Gastroesophageal sphincter (tissue), 4 donors: ENCODE measurements around the gene CAPSL. TPM values are rescaled to one million over a fixed set of nuclear protein-coding genes. Genes with fewer than 3 reads are reported as not detected.
"Not testable (repeated sequence)": the region's sequence is repeated elsewhere in the genome, so short reads cannot be mapped to it uniquely, and the experiment has no call there.

Source experiments
- ATAC-seq: fragments of 150-250 bp; one replicate; pipeline ENCODE4 v1.9.1; 2016; ENCODE audit warnings: mild to moderate bottlenecking, moderate library complexity
- H3K27ac ChIP-seq, 4 donors: fragments of 200-600 bp; sonication (generic) in 3 of 4; 1 replicate in 3 of 4; 2 replicates in 1 of 4; pipeline ENCODE4 v1.5.1; 2016 to 2019
- H3K27me3 ChIP-seq: fragments of 200-600 bp; sonication (generic); one replicate; pipeline ENCODE4 v1.5.1; 2019
- H3K36me3 ChIP-seq, 2 donors: fragments of 200-600 bp; sonication (generic); one replicate each; pipeline ENCODE4 v1.5.1; 2019; ENCODE audit warnings: control low read depth in 1 of 2
- H3K4me1 ChIP-seq, 3 donors: fragments of 200-600 bp; sonication (generic); 1 replicate in 2 of 3; 2 replicates in 1 of 3; pipeline ENCODE4 v1.5.1; 2016 to 2019; ENCODE audit warnings: control low read depth in 2 of 3
- H3K4me3 ChIP-seq, 2 donors: fragments of 200-600 bp; sonication (generic); one replicate each; pipeline ENCODE4 v1.5.1; 2019; ENCODE audit warnings: mild to moderate bottlenecking in 1 of 2, moderate library complexity in 1 of 2
- H3K9me3 ChIP-seq, 3 donors: fragments of 200-600 bp; sonication (generic); one replicate each; pipeline ENCODE4 v1.5.1; 2017 to 2019; ENCODE audit warnings: control low read depth in 2 of 3
- EP300 ChIP-seq: sonication (generic); formaldehyde crosslinking; IDR thresholded peaks from one replicate; pipeline ENCODE4 v1.6.1; 2017; ENCODE audit warnings: antibody characterized with exemption, mild to moderate bottlenecking
- POLR2A ChIP-seq, 2 donors: fragments of 450-650 bp; IDR thresholded peaks; one replicate each; pipeline ENCODE4 v1.6.1; 2017; ENCODE audit warnings: antibody characterized with exemption in 2 of 2, mild to moderate bottlenecking in 2 of 2, moderate library complexity in 1 of 2
- POLR2AphosphoS5 ChIP-seq: sonication (generic); formaldehyde crosslinking; IDR thresholded peaks from one replicate; pipeline ENCODE4 v1.6.1; 2017; ENCODE audit warnings: antibody characterized with exemption
- WGBS, 2 donors: methylation state at CpG; one replicate each; pipeline ENCODE4 v1.1.5; 2018; ENCODE audit warnings: low coverage in 1 of 2; 5-methylcytosine and 5-hydroxymethylcytosine counted together
- total RNA-seq, 4 donors: library from RNA; depleted of rRNA; stranded (reverse); fragments of >200 nt; gene quantifications; one replicate each; pipeline ENCODE4 v1.1.0, GENCODE V29; 2016
- TF ChIP-seq, protein P1 (sequence below), 4 experiments: fragments of 200-600 bp in 2 of 4; fragments of 450-650 bp in 2 of 4; sonication (generic) in 1 of 4; IDR thresholded peaks; one replicate each; pipeline ENCODE4 v1.5.1; 2017 to 2019; ENCODE audit warnings: antibody characterized with exemption in 4 of 4, mild to moderate bottlenecking in 2 of 4, moderate library complexity in 2 of 4

The CAPSL gene
- total RNA-seq, 4 donors from 2014 or later: not detected

DNA sequence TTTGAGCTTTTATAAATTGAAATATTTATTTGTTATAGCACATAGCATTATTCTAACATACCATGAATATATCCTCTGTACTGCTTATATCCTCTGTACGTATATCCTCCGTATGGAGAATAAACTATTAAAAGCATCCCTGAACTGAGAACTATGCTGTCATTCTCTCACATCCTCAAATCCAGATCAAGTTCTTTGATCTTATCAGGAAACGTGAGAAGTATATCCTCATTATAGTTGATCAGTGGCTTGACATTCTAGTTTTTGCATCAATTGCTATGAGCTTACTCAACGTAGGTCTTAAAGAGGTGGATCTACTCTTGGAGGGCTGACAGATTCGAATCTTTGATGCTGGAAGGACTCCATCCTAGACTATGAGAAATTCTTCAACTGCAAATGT, 44.3 kb downstream of the CAPSL start:
- Histone ChIP-seq H3K27me3 (no peaks in the 10 kb centered on the region), H3K36me3 (no peaks in the 10 kb centered on the region), H3K9me3 (no peaks in the 10 kb centered on the region), H3K27ac (no peak overlapping the region), H3K4me1 (no peaks in the 10 kb centered on the region), H3K4me3 (no peak overlapping the region)
- WGBS, 2 donors: 75 to 77% methylated on average over 5 of the region's 5 CpGs
- TF ChIP-seq POLR2A (IDR thresholded peaks at IDR 0.05) (no peak), EP300 (no peak), POLR2AphosphoS5 (no peak)
- TF ChIP-seq, protein P1, sequence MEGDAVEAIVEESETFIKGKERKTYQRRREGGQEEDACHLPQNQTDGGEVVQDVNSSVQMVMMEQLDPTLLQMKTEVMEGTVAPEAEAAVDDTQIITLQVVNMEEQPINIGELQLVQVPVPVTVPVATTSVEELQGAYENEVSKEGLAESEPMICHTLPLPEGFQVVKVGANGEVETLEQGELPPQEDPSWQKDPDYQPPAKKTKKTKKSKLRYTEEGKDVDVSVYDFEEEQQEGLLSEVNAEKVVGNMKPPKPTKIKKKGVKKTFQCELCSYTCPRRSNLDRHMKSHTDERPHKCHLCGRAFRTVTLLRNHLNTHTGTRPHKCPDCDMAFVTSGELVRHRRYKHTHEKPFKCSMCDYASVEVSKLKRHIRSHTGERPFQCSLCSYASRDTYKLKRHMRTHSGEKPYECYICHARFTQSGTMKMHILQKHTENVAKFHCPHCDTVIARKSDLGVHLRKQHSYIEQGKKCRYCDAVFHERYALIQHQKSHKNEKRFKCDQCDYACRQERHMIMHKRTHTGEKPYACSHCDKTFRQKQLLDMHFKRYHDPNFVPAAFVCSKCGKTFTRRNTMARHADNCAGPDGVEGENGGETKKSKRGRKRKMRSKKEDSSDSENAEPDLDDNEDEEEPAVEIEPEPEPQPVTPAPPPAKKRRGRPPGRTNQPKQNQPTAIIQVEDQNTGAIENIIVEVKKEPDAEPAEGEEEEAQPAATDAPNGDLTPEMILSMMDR (IDR thresholded peaks at IDR 0.05): no peak
- ATAC-seq: no peak

DNA sequence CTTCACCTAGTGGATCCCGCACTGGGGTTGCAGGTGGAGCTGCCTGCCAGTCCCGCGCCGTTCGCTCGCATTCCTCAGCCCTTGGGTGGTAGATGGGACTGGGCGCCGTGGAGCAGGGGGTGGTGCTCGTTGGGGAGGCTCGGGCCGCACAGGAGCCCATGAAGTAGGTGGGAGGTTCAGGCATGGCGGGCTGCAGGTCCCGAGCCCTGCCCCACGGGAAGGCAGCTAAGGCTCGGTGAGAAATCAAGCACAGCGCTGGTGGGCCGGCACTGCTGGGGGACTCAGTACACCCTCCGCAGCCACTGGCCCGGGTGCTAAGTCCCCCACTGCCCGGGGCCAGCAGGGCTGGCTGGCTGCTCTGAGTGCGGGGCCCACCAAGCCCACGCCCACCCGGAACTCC, 45.6 kb downstream of the CAPSL start:
- H3K4me1 ChIP-seq, H3K4me3 ChIP-seq, H3K9me3 ChIP-seq, ATAC-seq, H3K27ac ChIP-seq, H3K27me3 ChIP-seq, H3K36me3 ChIP-seq: not testable (repeated sequence)
- no CpG with 5 or more reads among the region's 23 CpGs for WGBS, 2 donors

DNA sequence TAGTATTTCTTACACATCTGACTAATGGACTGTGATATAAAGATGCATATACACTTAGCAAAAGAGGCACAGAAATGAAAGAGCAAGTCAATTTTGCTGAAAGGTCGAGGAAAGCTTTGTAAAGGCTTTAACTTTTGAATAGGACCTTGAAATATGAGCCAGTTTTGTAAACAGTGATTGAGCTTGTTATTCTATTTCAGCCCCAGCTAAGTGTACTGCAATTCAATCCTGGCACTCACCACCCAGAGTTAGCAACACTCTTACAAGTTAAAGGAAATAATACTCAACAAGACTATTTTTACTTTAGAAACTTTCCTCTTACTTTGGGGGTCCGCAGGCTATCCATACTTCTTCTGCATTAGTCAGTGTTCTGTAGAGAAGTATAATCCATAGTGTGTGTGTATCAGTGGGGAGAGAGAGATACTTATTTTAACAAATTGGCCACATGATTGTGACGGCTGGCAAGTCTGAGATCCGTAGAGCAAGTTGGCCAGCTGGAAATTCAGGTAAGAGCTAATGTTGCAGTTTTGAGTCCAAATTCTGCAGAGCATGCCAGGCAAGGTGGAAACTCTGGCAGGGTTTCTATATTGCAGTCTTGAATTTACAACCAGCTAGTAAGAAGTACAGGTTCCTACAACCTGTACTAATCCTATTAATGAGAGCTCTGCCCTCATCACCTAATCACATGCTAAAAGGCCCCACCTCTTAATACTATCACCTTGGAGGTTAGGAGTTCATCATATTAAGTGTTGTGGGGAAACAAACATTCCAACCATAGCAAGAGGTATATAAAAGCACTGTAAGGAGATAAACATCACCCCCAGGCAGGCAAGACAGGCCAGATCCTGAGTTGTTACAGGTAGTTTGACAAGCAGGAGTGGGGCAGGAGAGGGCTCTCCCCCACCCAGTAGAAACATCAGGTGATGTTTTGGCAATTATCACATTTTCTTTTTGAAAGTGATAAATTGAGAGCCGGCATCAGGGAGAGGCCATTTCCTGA, 48.1 kb downstream of the CAPSL start:
- no peak overlapping the region for H3K4me3 ChIP-seq
- no peaks in the 10 kb centered on the region for H3K9me3 ChIP-seq
- no peak overlapping the region for H3K27ac ChIP-seq
- no peak for ATAC-seq
- H3K27me3 ChIP-seq: no peaks in the 10 kb centered on the region
- TF ChIP-seq EP300 (no peak), POLR2A (IDR thresholded peaks at IDR 0.05) (no peak)
- TF ChIP-seq, protein P1 (IDR thresholded peaks at IDR 0.05): no peak
- 14 to 46% methylated on average over 2 to 5 of the region's 5 CpGs for WGBS, 2 donors
- no peaks in the 10 kb centered on the region for H3K36me3 ChIP-seq
- H3K4me1 ChIP-seq: no peaks in the 10 kb centered on the region

DNA sequence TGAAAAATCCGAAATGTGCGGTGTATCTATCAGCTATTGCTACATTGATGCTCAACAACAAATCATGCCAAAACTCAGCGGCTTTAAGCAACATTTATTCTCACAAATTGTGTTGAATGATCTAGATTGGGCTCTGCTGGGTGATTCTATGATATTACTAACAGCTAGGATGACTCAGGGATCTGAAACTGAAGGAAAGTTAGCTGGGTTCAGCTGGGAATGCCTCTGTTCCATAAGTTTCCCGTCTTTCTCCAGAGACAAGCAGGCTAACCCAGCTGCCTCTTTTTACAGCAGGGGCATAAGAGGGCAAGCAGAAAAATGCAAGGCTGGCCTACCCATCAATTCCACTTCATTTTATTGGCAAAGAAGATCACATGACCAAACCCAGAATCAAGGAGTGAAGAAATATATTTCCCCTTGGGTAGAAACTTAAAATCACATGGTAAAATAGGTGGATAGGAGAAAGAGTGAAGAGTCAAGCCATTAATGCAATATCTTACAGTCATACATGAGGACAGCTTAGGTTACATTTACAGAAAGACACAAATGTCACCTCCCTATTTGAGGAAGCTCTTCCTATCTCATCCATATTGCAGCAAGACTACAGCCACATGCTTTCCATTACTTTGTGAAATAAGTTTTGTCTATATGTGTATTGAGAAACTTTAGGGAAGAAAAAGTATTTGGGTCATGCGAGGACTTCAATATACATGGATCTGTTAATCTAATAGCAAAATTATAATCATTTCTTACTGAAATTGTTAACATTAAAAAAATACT, 50.9 kb downstream of the CAPSL start:
- 59 to 62% methylated on average over 3 to 5 of the region's 5 CpGs for WGBS, 2 donors
- ATAC-seq: no peak
- H3K4me1 ChIP-seq: no peaks in the 10 kb centered on the region
- H3K36me3 ChIP-seq: no peaks in the 10 kb centered on the region
- no peaks in the 10 kb centered on the region for H3K27me3 ChIP-seq
- H3K9me3 ChIP-seq: no peaks in the 10 kb centered on the region
- TF ChIP-seq POLR2A (IDR thresholded peaks at IDR 0.05) (no peak), EP300 (no peak), POLR2AphosphoS5 (no peak)
- TF ChIP-seq, protein P1 (IDR thresholded peaks at IDR 0.05): no peak
- no peak overlapping the region for H3K4me3 ChIP-seq
- H3K27ac ChIP-seq: no peak overlapping the region

DNA sequence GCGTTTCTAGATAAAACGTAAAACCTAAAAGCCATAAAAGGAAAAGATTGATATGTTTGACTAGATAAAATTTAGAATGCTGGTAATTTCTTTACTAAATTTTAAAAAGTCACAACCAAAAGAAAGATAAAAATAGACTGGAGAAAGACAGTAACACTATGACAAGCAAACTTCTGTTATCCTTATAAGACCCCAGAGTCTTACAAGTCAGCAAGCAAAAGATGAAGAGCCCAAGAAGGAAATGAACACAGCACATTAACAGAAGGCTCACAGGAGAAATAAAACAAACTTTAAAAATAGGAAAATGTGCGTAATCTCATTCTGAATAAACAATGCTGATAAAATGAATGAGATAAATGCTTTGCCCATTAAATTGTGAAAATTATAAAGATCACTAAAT, 52.0 kb downstream of the CAPSL start:
- WGBS, 2 donors: 65 to 68% methylated on average over 3 of the region's 3 CpGs
- no peak for ATAC-seq
- TF ChIP-seq POLR2A (IDR thresholded peaks at IDR 0.05): no peak
- Histone ChIP-seq H3K36me3 (no peaks in the 10 kb centered on the region), H3K4me3 (no peak overlapping the region), H3K4me1 (no peaks in the 10 kb centered on the region), H3K27ac (no peak overlapping the region), H3K9me3 (no peaks in the 10 kb centered on the region), H3K27me3 (no peaks in the 10 kb centered on the region)

DNA sequence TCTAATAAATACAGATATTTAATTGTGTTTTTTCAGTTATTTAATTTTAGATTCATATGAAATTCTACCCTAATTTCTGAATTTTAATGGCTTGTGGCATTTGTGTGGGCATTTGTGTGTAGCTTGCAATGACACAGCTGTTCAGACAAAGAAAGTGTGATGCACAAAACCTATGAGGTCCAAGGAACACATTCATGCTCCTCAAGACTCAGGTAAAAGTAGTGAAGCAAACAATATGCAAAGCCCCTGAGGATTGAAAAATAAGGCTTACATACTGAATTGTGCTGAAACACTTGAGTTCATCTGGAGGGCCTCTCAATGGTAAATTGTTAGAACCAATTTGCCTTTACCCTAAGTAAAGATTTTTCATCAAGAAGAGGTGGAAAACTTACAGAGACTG, 53.6 kb downstream of the CAPSL start:
- no peaks in the 10 kb centered on the region for H3K36me3 ChIP-seq
- H3K27me3 ChIP-seq: no peaks in the 10 kb centered on the region
- TF ChIP-seq POLR2A (IDR thresholded peaks at IDR 0.05) (no peak), POLR2AphosphoS5 (no peak), EP300 (no peak)
- TF ChIP-seq, protein P1 (IDR thresholded peaks at IDR 0.05): no peak
- H3K27ac ChIP-seq: no peak overlapping the region
- H3K4me1 ChIP-seq: no peaks in the 10 kb centered on the region
- ATAC-seq: no peak
- no peaks in the 10 kb centered on the region for H3K9me3 ChIP-seq
- no peak overlapping the region for H3K4me3 ChIP-seq
